ENCODE data around the gene CFAP157. TPM values are rescaled to one million over a fixed set of nuclear protein-coding genes. Genes with fewer than 3 reads are reported as not detected.

CFAP157 gene
- total and polyA plus RNA-seq, 2 experiments from 2014 or later: 0.51 TPM; not detected in 1

DNA sequence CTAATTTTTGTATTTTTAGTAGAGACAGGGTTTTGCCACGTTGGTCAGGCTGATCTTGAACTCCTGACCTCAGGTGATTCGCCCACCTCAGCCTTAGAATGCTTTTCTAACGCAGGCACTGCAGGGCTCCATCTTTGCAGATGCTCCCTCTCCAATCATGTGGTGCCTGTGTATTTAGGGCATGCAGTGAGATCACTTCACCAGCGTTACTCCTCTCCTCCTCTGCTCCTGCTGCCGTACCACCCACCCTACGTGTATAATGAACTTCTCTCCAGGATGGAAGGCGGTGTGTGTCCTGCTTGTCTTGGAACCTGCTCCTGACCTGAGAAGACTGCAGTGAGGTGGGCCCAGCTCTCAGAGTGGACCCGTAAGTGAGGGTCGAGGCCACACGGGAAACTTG is 13.6 kb upstream of the CFAP157 start:
- Histone ChIP-seq H3K4me3 (no peak overlapping the region), H4K20me1 (ENCODE audit: insufficient read depth, poor library complexity, severe bottlenecking) (no peaks in the 10 kb centered on the region), H2AFZ (no peak overlapping the region), H3K4me1 (ENCODE audit: insufficient read depth) (no peaks in the 10 kb centered on the region), H3K27ac (no peak overlapping the region), H3K4me2 (no peak overlapping the region), H3K9me2 (replicated peaks; ENCODE audit: insufficient read depth) (no peaks in the 10 kb centered on the region), H3K9me3 (ENCODE audit: low read depth) (no peaks in the 10 kb centered on the region), H3K36me3 (replicated peaks; ENCODE audit: insufficient read depth, low read depth) (no peaks in the 10 kb centered on the region), H3K79me2 (no peaks in the 10 kb centered on the region), H3K27me3 (no peaks in the 10 kb centered on the region)
- DNase-seq (ENCODE audit: low spot score): no peak
- 92% methylated on average over 10 of the region's 10 CpGs for WGBS (ENCODE audit: low lambda C conversion rate, missing lambda C conversion rate)
- TF ChIP-seq EZH2 (IDR thresholded peaks at IDR 0.05; ENCODE audit: borderline replicate concordance) (no peak), EZH2phosphoT487 (IDR thresholded peaks at IDR 0.05; ENCODE audit: low read depth, severe bottlenecking, unreplicated experiment) (no peak)
- TF ChIP-seq, protein P1, sequence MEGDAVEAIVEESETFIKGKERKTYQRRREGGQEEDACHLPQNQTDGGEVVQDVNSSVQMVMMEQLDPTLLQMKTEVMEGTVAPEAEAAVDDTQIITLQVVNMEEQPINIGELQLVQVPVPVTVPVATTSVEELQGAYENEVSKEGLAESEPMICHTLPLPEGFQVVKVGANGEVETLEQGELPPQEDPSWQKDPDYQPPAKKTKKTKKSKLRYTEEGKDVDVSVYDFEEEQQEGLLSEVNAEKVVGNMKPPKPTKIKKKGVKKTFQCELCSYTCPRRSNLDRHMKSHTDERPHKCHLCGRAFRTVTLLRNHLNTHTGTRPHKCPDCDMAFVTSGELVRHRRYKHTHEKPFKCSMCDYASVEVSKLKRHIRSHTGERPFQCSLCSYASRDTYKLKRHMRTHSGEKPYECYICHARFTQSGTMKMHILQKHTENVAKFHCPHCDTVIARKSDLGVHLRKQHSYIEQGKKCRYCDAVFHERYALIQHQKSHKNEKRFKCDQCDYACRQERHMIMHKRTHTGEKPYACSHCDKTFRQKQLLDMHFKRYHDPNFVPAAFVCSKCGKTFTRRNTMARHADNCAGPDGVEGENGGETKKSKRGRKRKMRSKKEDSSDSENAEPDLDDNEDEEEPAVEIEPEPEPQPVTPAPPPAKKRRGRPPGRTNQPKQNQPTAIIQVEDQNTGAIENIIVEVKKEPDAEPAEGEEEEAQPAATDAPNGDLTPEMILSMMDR (IDR thresholded peaks at IDR 0.05; ENCODE audit: poor library complexity): no peak

DNA sequence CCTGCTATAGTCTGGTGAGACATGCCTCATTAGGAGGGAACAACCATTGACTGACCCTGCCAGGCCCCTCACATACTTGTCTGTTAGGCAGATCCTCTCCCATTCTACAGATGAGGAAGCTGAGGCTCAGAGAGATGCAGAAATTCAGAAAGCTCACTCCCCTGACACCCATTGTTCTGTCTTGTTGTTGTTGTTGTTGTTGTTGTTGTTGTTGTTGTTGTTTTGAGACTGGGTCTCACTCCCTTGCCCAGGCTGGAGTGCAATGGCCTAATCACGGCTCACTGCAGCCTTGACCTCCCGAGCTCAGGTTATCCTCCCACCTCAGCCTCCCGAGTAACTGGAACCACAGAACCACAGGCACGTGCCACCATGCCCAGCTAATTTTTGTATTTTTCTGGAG is 13.1 kb upstream of the CFAP157 start:
- H3K27ac ChIP-seq: no peak overlapping the region

DNA sequence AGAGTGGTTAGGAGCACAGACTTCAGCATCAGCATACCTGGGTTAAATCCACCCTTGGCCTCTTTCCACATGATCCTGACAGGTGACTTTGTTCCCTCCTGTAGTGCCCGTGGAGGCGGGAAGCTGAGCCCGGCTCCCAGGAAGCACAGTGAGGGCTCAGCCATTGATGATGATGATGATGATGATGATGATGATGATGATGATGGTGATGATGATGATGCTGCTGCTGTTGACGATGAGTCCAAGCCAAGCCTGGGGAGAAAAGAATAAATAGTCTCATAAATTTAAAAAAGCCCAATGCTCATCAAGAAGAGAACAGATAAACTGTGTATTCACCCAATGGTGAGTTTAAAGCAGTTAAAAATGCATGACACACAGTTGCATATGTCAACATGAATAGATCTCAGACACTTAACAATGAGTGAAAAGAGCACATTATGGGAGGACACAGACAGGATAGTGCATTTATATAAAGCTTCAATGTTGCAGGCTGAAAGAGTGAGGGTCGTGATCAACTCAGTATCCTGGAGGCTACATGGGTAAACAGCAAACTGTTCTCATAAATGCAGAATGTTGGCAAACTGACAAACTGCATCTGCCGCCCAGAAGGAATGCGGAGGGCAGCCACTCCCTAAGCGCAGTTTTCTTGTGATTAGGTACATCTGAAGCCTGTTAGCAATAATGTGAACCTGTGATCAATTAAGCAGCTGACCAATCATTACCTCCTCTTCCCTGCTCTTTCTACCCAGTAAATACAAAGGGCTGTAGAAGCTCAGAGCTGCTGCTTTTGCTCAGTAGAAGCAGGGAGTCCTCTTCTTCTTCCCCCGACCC is 11.7 kb upstream of the CFAP157 start:
- Histone ChIP-seq H3K9me3 (ENCODE audit: low read depth) (no peaks in the 10 kb centered on the region), H3K4me2 (peak overlapping the region; percentile 47), H3K27ac (peak overlapping the region; percentile 42), H3K27me3 (no peaks in the 10 kb centered on the region), H4K20me1 (ENCODE audit: insufficient read depth, poor library complexity, severe bottlenecking) (no peaks in the 10 kb centered on the region), H2AFZ (no peak overlapping the region), H3K4me3 (no peak overlapping the region), H3K4me1 (ENCODE audit: insufficient read depth) (no peaks in the 10 kb centered on the region), H3K36me3 (replicated peaks; ENCODE audit: insufficient read depth, low read depth) (no peaks in the 10 kb centered on the region), H3K79me2 (no peaks in the 10 kb centered on the region), H3K9me2 (replicated peaks; ENCODE audit: insufficient read depth) (no peaks in the 10 kb centered on the region)
- 75% methylated on average over 9 of the region's 9 CpGs for WGBS (ENCODE audit: low lambda C conversion rate, missing lambda C conversion rate)
- TF ChIP-seq EZH2 (IDR thresholded peaks at IDR 0.05; ENCODE audit: borderline replicate concordance) (no peak), EZH2phosphoT487 (IDR thresholded peaks at IDR 0.05; ENCODE audit: low read depth, severe bottlenecking, unreplicated experiment) (no peak)
- TF ChIP-seq, protein P1 (IDR thresholded peaks at IDR 0.05; ENCODE audit: poor library complexity): no peak
- no peak for DNase-seq (ENCODE audit: low spot score)

More for the DNA sequence above, 13.1 kb upstream of the CFAP157 start:
- Histone ChIP-seq H4K20me1 (ENCODE audit: insufficient read depth, poor library complexity, severe bottlenecking) (no peaks in the 10 kb centered on the region), H3K4me3 (no peak overlapping the region), H3K9me2 (replicated peaks; ENCODE audit: insufficient read depth) (no peaks in the 10 kb centered on the region), H2AFZ (no peak overlapping the region), H3K4me2 (no peak overlapping the region), H3K27me3 (no peaks in the 10 kb centered on the region), H3K79me2 (no peaks in the 10 kb centered on the region), H3K9me3 (ENCODE audit: low read depth) (no peaks in the 10 kb centered on the region), H3K36me3 (replicated peaks; ENCODE audit: insufficient read depth, low read depth) (no peaks in the 10 kb centered on the region), H3K4me1 (ENCODE audit: insufficient read depth) (no peaks in the 10 kb centered on the region)
- 96% methylated on average over 4 of the region's 4 CpGs for WGBS (ENCODE audit: low lambda C conversion rate, missing lambda C conversion rate)
- DNase-seq (ENCODE audit: low spot score): no peak
- TF ChIP-seq, protein P1 (IDR thresholded peaks at IDR 0.05; ENCODE audit: poor library complexity): no peak
- no peak for TF ChIP-seq EZH2 (IDR thresholded peaks at IDR 0.05; ENCODE audit: borderline replicate concordance)
- no peak for TF ChIP-seq EZH2phosphoT487 (IDR thresholded peaks at IDR 0.05; ENCODE audit: low read depth, severe bottlenecking, unreplicated experiment)

All from hepatocyte (in vitro differentiated cells).